Liver (tissue), 9 donors: ENCODE data around the gene EXT2. TPM values are rescaled to one million over a fixed set of nuclear protein-coding genes. Genes with fewer than 3 reads are reported as not detected.
A peak's percentile ranks its signal among the peaks of the same experiment; 100 is the strongest.

ENCODE experiments used
- DNase-seq: peaks from one replicate; pipeline ENCODE4 v3.0.0-alpha.2; 2017; ENCODE audit warnings: low spot score
- H3K27ac ChIP-seq, 2 donors: one replicate each; pipeline ENCODE4 v1.7.0; 2013; ENCODE audit warnings: inconsistent platforms in 2 of 2, low read length in 2 of 2, control low read depth in 1 of 2, low read depth in 1 of 2, mild to moderate bottlenecking in 1 of 2
- H3K27me3 ChIP-seq, 4 donors: one replicate each; pipeline versions ENCODE4 v1.6.1 to v1.7.0; 2013; ENCODE audit warnings: low read length in 3 of 4, inconsistent platforms in 1 of 4, mild to moderate bottlenecking in 1 of 4, moderate library complexity in 1 of 4; ENCODE audit not compliant: control insufficient read depth in 4 of 4, insufficient read depth in 4 of 4
- H3K36me3 ChIP-seq, 4 donors: one replicate each; pipeline versions ENCODE4 v1.6.1 to v1.7.0; 2013; ENCODE audit warnings: low read length in 3 of 4, mild to moderate bottlenecking in 3 of 4, low read depth in 1 of 4, moderate library complexity in 1 of 4; ENCODE audit not compliant: control insufficient read depth in 4 of 4, insufficient read depth in 3 of 4
- H3K4me1 ChIP-seq, 4 donors: one replicate each; pipeline versions ENCODE4 v1.6.1 to v1.7.0; 2013; ENCODE audit warnings: low read length in 3 of 4, mild to moderate bottlenecking in 3 of 4, moderate library complexity in 1 of 4; ENCODE audit not compliant: control insufficient read depth in 4 of 4, insufficient read depth in 4 of 4
- H3K4me3 ChIP-seq, 3 donors: one replicate each; pipeline versions ENCODE4 v1.6.1 to v1.7.0; 2013; ENCODE audit warnings: low read length in 3 of 3, control low read depth in 1 of 3, low read depth in 1 of 3, mild to moderate bottlenecking in 1 of 3
- H3K9ac ChIP-seq, 2 donors: one replicate each; pipeline ENCODE4 v1.7.0; 2013; ENCODE audit warnings: low read length in 2 of 2, mild to moderate bottlenecking in 2 of 2, moderate library complexity in 2 of 2, control low read depth in 1 of 2, low read depth in 1 of 2
- H3K9me3 ChIP-seq, 4 donors: one replicate each; pipeline versions ENCODE4 v1.6.1 to v1.7.0; 2013; ENCODE audit warnings: low read length in 3 of 4; ENCODE audit not compliant: control insufficient read depth in 4 of 4
- EGR1 ChIP-seq, 2 donors: IDR thresholded peaks; 2 replicates each; pipeline ENCODE4 v1.6.1; 2016 to 2018; ENCODE audit warnings: antibody characterized with exemption in 2 of 2, low read depth in 2 of 2
- FOXA1 ChIP-seq: IDR thresholded peaks from 2 replicates; pipeline ENCODE4 v1.6.1; 2016; ENCODE audit warnings: antibody characterized with exemption
- FOXA2 ChIP-seq: IDR thresholded peaks from 2 replicates; pipeline ENCODE4 v1.6.1; 2016; ENCODE audit warnings: antibody characterized with exemption
- GABPA ChIP-seq, 2 donors: IDR thresholded peaks in 1 of 2; conservative IDR thresholded peaks in 1 of 2; 2 replicates each; pipeline ENCODE4 v1.6.1; 2016; ENCODE audit warnings: antibody characterized with exemption in 2 of 2, mild to moderate bottlenecking in 1 of 2, moderate library complexity in 1 of 2
- HNF4A ChIP-seq, 2 donors: conservative IDR thresholded peaks; 2 replicates each; pipeline ENCODE4 v1.6.1; 2016; ENCODE audit warnings: antibody characterized with exemption in 2 of 2, mild to moderate bottlenecking in 2 of 2
- HNF4G ChIP-seq: IDR thresholded peaks from 2 replicates; pipeline ENCODE4 v1.6.1; 2016; ENCODE audit warnings: antibody characterized with exemption
- JUND ChIP-seq, 2 donors: IDR thresholded peaks; 2 replicates each; pipeline ENCODE4 v1.6.1; 2016; ENCODE audit warnings: antibody characterized with exemption in 2 of 2
- NR2F2 ChIP-seq: IDR thresholded peaks from 2 replicates; pipeline ENCODE4 v1.6.1; 2016; ENCODE audit warnings: antibody characterized with exemption
- RAD21 ChIP-seq, 2 donors: IDR thresholded peaks; 2 replicates each; pipeline ENCODE4 v1.6.1; 2016; ENCODE audit warnings: antibody characterized with exemption in 2 of 2, mild to moderate bottlenecking in 2 of 2
- RXRA ChIP-seq, 2 donors: IDR thresholded peaks; 2 replicates each; pipeline ENCODE4 v1.6.1; 2017 to 2018; ENCODE audit warnings: antibody characterized with exemption in 2 of 2, mild to moderate bottlenecking in 1 of 2
- SP1 ChIP-seq: IDR thresholded peaks from 2 replicates; pipeline ENCODE4 v1.6.1; 2018; ENCODE audit warnings: antibody characterized with exemption, mild to moderate bottlenecking
- TAF1 ChIP-seq: conservative IDR thresholded peaks from 2 replicates; pipeline ENCODE4 v1.6.1; 2016; ENCODE audit warnings: antibody characterized with exemption, mild to moderate bottlenecking
- YY1 ChIP-seq: IDR thresholded peaks from 2 replicates; pipeline ENCODE4 v1.6.1; 2016; ENCODE audit warnings: antibody characterized with exemption, mild to moderate bottlenecking
- WGBS: extraction: QIAGEN DNeasy Blood & Tissue Kit; methylation state at CpG from one replicate; pipeline ENCODE4 v1.1.7; 2013; 5-methylcytosine and 5-hydroxymethylcytosine counted together
- polyA plus RNA-seq, 2 donors: library from polyadenylated mRNA; stranded (reverse) in 1 of 2; unstranded in 1 of 2; fragments of 200-250 nt in 1 of 2; fragments of >200 nt in 1 of 2; fragmentation: Nextera tagmentation in 1 of 2; extraction: Ambion mirVana in 1 of 2; gene quantifications; one replicate each; pipeline versions ENCODE4 v1.2.1 to v1.2.3, GENCODE V29; 2013 to 2015
- total RNA-seq, 2 donors: library from RNA; depleted of rRNA; stranded (reverse); fragments of >200 nt; gene quantifications; one replicate each; pipeline ENCODE4 v1.2.3, GENCODE V29; 2014
- TF ChIP-seq, protein P1 (sequence below): IDR thresholded peaks from 2 replicates; pipeline ENCODE4 v1.6.1; 2016; ENCODE audit warnings: antibody characterized with exemption
- TF ChIP-seq, protein P2 (sequence below): IDR thresholded peaks from 2 replicates; pipeline ENCODE4 v1.6.1; 2016; ENCODE audit warnings: antibody characterized with exemption
- TF ChIP-seq, protein P3 (sequence below): IDR thresholded peaks from 2 replicates; pipeline ENCODE4 v1.6.1; 2016; ENCODE audit warnings: antibody characterized with exemption
- TF ChIP-seq, protein P4 (sequence below): IDR thresholded peaks from 2 replicates; pipeline ENCODE4 v1.6.1; 2016; ENCODE audit warnings: antibody characterized with exemption, mild to moderate bottlenecking
- TF ChIP-seq, protein P5 (sequence below): fragments of 150-350 bp; IDR thresholded peaks from 2 replicates; pipeline ENCODE4 v1.5.1; 2017; ENCODE audit warnings: improper control_type of control experiment, low read depth, low read length; ENCODE audit not compliant: missing input control
- donor health status: healthy.
- donor health status: healthy.
- donor health status: healthy.
- donor health status: healthy.
- donor health status: healthy.

The EXT2 gene
- total and polyA plus RNA-seq, 4 donors, result 8.4 to 36.1 (median 29.8) TPM

DNA sequence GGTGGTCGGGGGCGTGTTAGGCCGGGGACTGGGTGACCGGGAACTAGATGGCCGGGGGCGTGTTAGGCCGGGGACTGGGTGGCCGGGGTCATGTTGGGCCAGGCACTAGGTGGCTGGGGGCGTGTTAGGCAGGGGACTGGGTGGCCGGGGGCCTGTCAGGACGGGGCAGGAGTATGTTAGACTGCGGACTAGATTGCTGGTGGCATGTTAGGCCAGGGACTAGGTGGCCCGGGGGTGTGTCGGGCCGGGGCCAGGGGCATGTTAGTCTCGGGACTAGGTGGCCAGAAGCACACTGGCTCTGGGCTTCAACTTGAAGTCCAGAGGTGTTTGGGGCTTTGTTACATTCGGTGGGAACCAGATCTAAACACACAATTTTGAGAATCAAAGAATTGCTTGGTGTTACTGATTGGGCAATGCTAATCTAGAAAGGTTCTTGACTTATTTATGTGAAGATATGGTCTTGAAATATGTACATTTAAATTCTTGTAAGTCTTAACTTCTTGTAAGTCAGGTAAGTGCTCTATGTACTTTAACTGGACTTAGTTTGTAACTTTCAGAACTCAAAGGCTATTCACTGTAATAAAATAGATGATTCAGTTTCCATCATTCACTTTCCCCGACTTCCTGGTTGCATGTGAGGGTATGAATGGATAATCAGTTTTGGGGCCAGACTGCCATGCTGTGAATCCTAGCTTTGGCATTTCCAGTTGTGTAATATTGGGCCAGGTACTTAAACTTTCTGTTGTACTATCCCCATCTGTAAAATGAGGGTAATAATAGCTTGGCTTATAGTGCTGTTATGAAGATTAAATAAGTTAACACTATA is 1.1 kb downstream of the EXT2 start:
- H3K36me3 ChIP-seq, result peaks cover 0 to 1% (median under 1%) of the 10 kb centered on the region in 4 donors
- H3K9ac ChIP-seq, result peak overlapping the region in 1 of 2 donors; percentile 69
- 15% methylated on average over 18 of the region's 18 CpGs for WGBS
- no peak for DNase-seq
- H3K27me3 ChIP-seq, result no peaks in the 10 kb centered on the region
- TF ChIP-seq HNF4A (conservative IDR thresholded peaks at IDR 0.05) (no peak), YY1 (no peak), NR2F2 (no peak), GABPA (IDR thresholded peaks at IDR 0.05 in 1 of 2, conservative IDR thresholded peaks at IDR 0.05 in 1 of 2) (no peak), RAD21 (IDR thresholded peaks at IDR 0.05) (no peak), HNF4G (no peak), RXRA (IDR thresholded peaks at IDR 0.05) (no peak), FOXA2 (no peak), TAF1 (no peak), FOXA1 (no peak), JUND (IDR thresholded peaks at IDR 0.05) (no peak), EGR1 (IDR thresholded peaks at IDR 0.05; ENCODE audit: low read depth in 2 of 2) (no peak), SP1 (no peak)
- TF ChIP-seq, protein P1, sequence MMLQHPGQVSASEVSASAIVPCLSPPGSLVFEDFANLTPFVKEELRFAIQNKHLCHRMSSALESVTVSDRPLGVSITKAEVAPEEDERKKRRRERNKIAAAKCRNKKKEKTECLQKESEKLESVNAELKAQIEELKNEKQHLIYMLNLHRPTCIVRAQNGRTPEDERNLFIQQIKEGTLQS, result no peak
- TF ChIP-seq, protein P2, sequence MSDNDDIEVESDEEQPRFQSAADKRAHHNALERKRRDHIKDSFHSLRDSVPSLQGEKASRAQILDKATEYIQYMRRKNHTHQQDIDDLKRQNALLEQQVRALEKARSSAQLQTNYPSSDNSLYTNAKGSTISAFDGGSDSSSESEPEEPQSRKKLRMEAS, result no peak
- TF ChIP-seq, protein P3, sequence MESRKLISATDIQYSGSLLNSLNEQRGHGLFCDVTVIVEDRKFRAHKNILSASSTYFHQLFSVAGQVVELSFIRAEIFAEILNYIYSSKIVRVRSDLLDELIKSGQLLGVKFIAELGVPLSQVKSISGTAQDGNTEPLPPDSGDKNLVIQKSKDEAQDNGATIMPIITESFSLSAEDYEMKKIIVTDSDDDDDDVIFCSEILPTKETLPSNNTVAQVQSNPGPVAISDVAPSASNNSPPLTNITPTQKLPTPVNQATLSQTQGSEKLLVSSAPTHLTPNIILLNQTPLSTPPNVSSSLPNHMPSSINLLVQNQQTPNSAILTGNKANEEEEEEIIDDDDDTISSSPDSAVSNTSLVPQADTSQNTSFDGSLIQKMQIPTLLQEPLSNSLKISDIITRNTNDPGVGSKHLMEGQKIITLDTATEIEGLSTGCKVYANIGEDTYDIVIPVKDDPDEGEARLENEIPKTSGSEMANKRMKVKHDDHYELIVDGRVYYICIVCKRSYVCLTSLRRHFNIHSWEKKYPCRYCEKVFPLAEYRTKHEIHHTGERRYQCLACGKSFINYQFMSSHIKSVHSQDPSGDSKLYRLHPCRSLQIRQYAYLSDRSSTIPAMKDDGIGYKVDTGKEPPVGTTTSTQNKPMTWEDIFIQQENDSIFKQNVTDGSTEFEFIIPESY, result no peak
- TF ChIP-seq, protein P4, sequence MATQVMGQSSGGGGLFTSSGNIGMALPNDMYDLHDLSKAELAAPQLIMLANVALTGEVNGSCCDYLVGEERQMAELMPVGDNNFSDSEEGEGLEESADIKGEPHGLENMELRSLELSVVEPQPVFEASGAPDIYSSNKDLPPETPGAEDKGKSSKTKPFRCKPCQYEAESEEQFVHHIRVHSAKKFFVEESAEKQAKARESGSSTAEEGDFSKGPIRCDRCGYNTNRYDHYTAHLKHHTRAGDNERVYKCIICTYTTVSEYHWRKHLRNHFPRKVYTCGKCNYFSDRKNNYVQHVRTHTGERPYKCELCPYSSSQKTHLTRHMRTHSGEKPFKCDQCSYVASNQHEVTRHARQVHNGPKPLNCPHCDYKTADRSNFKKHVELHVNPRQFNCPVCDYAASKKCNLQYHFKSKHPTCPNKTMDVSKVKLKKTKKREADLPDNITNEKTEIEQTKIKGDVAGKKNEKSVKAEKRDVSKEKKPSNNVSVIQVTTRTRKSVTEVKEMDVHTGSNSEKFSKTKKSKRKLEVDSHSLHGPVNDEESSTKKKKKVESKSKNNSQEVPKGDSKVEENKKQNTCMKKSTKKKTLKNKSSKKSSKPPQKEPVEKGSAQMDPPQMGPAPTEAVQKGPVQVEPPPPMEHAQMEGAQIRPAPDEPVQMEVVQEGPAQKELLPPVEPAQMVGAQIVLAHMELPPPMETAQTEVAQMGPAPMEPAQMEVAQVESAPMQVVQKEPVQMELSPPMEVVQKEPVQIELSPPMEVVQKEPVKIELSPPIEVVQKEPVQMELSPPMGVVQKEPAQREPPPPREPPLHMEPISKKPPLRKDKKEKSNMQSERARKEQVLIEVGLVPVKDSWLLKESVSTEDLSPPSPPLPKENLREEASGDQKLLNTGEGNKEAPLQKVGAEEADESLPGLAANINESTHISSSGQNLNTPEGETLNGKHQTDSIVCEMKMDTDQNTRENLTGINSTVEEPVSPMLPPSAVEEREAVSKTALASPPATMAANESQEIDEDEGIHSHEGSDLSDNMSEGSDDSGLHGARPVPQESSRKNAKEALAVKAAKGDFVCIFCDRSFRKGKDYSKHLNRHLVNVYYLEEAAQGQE, result no peak
- TF ChIP-seq, protein P5, sequence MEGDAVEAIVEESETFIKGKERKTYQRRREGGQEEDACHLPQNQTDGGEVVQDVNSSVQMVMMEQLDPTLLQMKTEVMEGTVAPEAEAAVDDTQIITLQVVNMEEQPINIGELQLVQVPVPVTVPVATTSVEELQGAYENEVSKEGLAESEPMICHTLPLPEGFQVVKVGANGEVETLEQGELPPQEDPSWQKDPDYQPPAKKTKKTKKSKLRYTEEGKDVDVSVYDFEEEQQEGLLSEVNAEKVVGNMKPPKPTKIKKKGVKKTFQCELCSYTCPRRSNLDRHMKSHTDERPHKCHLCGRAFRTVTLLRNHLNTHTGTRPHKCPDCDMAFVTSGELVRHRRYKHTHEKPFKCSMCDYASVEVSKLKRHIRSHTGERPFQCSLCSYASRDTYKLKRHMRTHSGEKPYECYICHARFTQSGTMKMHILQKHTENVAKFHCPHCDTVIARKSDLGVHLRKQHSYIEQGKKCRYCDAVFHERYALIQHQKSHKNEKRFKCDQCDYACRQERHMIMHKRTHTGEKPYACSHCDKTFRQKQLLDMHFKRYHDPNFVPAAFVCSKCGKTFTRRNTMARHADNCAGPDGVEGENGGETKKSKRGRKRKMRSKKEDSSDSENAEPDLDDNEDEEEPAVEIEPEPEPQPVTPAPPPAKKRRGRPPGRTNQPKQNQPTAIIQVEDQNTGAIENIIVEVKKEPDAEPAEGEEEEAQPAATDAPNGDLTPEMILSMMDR, result no peak
- H3K27ac ChIP-seq, result no peak overlapping the region
- H3K4me1 ChIP-seq, result peaks cover 0 to 21% (median 8%) of the 10 kb centered on the region in 4 donors
- peak overlapping the region; percentile 52 to 95 (median 70) for H3K4me3 ChIP-seq
- H3K9me3 ChIP-seq, result no peaks in the 10 kb centered on the region
